ES-I3 (cell line): Measurements from ENCODE around the gene CAB39L.
"Not testable (repeated sequence)": the region's sequence is repeated elsewhere in the genome, so short reads cannot be mapped to it uniquely, and the experiment has no call there.

Experiments used
- H3K36me3 ChIP-seq: 2 replicates; pipeline ENCODE4 v1.6.1; 2013; ENCODE audit warnings: mild to moderate bottlenecking, low read length, control low read depth, moderate library complexity; ENCODE audit not compliant: insufficient read depth
- H3K4me1 ChIP-seq: 2 replicates; pipeline ENCODE4 v1.6.1; 2013; ENCODE audit warnings: mild to moderate bottlenecking, control low read depth, low read length; ENCODE audit not compliant: insufficient read depth
- H3K9ac ChIP-seq: 2 replicates; pipeline ENCODE4 v1.6.1; 2013; ENCODE audit warnings: low read depth, mild to moderate bottlenecking, low read length, moderate library complexity
- H3K9me3 ChIP-seq: 2 replicates; pipeline ENCODE4 v1.6.1; 2013; ENCODE audit warnings: mild to moderate bottlenecking, low read length, moderate library complexity; ENCODE audit not compliant: control insufficient read depth, insufficient read depth

The CAB39L gene

GRCh38 chr13:49298903-49299605 lies 144.8 kb downstream of the CAB39L start:
- no peaks in the 10 kb centered on the region for H3K36me3 ChIP-seq
- no peaks in the 10 kb centered on the region for H3K4me1 ChIP-seq
- H3K9ac ChIP-seq = no peak overlapping the region

DNA sequence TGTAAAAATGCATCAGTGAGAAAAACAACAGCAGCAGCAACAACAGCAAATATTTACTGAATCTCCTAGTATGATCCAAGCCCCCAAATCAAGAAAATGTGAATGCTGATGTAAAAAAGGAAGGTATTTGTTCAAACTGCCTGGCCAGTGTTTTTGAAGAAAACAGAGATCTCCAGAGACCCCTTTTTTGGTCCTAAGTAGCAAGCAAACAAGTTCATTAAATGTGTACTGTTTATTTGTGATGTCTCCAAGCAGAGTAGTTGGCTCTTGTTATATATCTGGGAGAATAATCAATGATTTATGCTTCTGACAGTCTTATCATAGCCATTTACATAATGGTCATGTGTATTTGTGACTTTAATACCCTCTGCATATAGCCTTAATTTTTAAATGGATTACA lies 145.4 kb downstream of the CAB39L start:
- no peaks in the 10 kb centered on the region for H3K36me3 ChIP-seq

More at GRCh38 chr13:49298903-49299605, 144.8 kb downstream of the CAB39L start:
- no peaks in the 10 kb centered on the region for H3K9me3 ChIP-seq

DNA sequence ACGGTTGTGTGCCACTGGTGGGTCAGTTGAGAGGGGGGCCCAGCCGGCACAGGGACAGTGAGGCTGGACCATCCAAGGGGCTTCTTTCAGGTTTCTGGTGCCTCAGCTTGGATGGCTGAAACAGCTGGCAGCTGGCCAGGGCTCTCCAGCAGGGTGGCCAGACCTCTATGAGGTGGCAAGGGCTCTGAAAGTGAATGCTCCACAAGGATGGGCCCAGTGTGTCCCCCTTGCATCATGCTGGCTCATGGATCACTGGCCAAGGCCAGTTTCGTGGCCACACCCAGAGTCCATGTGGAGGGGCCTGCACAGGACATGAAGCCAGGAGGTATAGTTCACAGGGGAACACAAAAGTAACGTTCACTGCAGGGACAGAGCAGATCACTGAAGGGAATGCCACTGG lies 146.5 kb downstream of the CAB39L start:
- Histone ChIP-seq H3K36me3 (no peaks in the 10 kb centered on the region), H3K9ac (no peak overlapping the region), H3K9me3 (no peaks in the 10 kb centered on the region), H3K4me1 (no peaks in the 10 kb centered on the region)

More for the DNA sequence above, 145.4 kb downstream of the CAB39L start:
- Histone ChIP-seq H3K4me1 (no peaks in the 10 kb centered on the region), H3K9me3 (no peaks in the 10 kb centered on the region), H3K9ac (no peak overlapping the region)

DNA sequence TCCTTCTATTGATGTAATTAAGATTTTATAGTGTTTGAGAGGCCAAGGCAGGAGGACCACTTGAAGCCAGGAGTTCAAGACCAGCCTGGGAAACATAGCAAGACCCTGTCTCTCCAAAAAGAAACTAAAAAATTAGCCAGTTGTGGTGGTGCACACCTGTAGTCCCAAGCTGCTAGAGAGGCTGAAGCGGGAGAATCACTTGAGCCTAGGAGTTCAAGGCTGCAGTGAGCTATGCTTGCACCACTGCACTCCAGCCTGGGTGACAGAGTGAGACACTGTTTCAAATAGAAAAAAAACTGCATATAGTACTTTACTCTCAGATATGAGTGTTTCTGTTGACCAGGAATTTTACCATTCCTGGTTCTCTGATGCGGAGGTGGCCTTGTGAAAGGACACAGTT lies 147.2 kb downstream of the CAB39L start:
- H3K9me3 ChIP-seq = no peaks in the 10 kb centered on the region
- no peak overlapping the region for H3K9ac ChIP-seq
- H3K36me3 ChIP-seq = no peaks in the 10 kb centered on the region
- H3K4me1 ChIP-seq = no peaks in the 10 kb centered on the region

GRCh38 chr13:49295244-49295643 lies 148.6 kb downstream of the CAB39L start:
- no peaks in the 10 kb centered on the region for H3K36me3 ChIP-seq
- H3K9me3 ChIP-seq = no peaks in the 10 kb centered on the region
- H3K9ac ChIP-seq = no peak overlapping the region
- H3K4me1 ChIP-seq = no peaks in the 10 kb centered on the region

DNA sequence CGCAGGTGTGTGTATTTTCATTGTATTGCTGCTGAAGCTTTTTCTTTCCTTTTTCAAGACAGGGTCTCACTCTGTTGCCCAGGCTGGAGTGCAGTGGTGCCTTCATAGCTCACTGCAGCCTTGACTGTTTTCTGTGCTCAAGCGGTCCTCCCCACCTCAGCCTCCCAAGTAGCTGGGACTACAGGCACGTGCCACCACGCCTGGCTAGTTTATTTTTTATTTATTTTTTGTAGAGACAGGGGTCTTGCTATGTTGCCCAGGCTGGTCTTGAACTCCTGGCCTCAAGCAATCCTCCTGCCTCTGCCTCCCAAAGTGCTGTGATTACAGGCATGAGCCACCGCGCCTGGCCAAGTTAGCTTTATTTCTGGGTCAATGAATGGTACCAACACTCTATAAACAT lies 149.1 kb downstream of the CAB39L start:
- not testable (repeated sequence) for H3K9me3 ChIP-seq, H3K4me1 ChIP-seq, H3K36me3 ChIP-seq, H3K9ac ChIP-seq

GRCh38 chr13:49292742-49293486 lies 150.9 kb downstream of the CAB39L start:
- H3K36me3 ChIP-seq = no peaks in the 10 kb centered on the region
- H3K4me1 ChIP-seq = no peaks in the 10 kb centered on the region
- H3K9me3 ChIP-seq = no peaks in the 10 kb centered on the region
- no peak overlapping the region for H3K9ac ChIP-seq

DNA sequence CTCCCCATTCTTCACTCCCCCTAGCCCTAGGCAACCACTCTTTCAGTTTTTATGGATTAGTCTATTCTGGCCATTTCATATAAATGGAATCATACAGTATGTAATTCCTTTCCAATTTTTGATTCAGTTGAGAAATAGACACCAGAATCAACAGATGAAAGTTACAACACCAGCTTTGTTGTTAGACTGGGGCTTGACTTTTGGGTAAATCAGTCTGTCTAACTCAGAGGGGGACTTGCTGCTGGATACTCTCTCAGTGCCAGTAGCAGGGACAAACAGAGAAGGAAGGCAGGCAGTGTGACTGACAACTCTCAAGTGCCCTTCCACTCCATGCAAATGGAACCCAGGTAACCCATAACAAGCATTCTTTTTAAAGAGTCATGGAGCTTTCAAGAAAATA lies 155.4 kb downstream of the CAB39L start:
- H3K9ac ChIP-seq = no peak overlapping the region
- no peaks in the 10 kb centered on the region for H3K9me3 ChIP-seq
- H3K4me1 ChIP-seq = no peaks in the 10 kb centered on the region
- no peaks in the 10 kb centered on the region for H3K36me3 ChIP-seq

- no peaks in the 10 kb centered on the region for H3K9me3 ChIP-seq
- no peaks in the 10 kb centered on the region for H3K4me1 ChIP-seq
- H3K36me3 ChIP-seq = no peaks in the 10 kb centered on the region
- H3K9ac ChIP-seq = no peak overlapping the region
These were observed 155.9 kb downstream of the CAB39L start for GRCh38 chr13:49287995-49288394.

DNA sequence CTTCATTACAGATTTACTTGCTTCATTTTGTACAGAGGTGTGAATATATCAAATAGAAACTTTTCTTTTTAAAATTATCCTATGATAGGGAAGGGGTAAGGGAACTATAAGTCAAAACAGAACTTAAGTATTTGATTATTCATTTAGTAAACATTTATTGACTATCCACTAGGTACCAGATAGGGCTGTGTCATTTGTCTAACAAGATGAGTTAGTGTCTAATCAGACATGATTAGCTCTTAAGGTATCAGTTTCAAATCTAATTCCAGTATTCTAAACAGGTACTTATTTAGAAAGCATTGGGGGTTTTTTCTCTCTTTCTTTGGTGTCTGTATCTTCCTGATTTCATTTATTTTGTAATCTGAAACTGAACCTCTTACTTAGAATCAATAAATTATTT lies 164.0 kb downstream of the CAB39L start:
- peaks cover 10% of the 10 kb centered on the region; the same call in 1 of the 2 replicates for H3K4me1 ChIP-seq
- H3K9ac ChIP-seq = no peak overlapping the region
- H3K36me3 ChIP-seq = no peaks in the 10 kb centered on the region
- H3K9me3 ChIP-seq = no peaks in the 10 kb centered on the region

DNA sequence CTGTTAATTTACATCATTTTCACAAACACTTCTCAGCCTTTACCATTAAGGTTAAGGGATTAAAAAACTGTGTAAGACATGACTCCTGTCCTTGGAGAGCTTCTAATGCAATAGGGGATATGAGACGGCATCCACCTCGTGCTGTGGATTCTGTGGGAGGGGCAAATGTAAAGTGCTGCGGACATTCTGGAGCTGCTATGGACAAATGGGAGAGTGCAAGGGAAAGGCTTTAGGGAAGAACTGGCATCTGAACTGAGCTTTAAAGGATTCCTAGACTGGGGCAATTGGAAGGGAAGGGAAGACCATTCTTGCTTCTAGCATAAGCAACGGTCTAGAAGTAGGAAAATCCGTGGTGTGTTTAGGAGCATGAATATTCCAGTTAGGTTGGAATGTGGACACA lies 164.8 kb downstream of the CAB39L start:
- Histone ChIP-seq H3K9me3 (no peaks in the 10 kb centered on the region), H3K36me3 (no peaks in the 10 kb centered on the region), H3K9ac (no peak overlapping the region), H3K4me1 (peaks cover 10% of the 10 kb centered on the region; the same call in 1 of the 2 replicates)

- Histone ChIP-seq H3K9ac (no peak overlapping the region), H3K4me1 (peaks cover 10% of the 10 kb centered on the region; the same call in 1 of the 2 replicates), H3K36me3 (no peaks in the 10 kb centered on the region), H3K9me3 (no peaks in the 10 kb centered on the region)
These were observed 165.7 kb downstream of the CAB39L start for GRCh38 chr13:49278211-49278610.

DNA sequence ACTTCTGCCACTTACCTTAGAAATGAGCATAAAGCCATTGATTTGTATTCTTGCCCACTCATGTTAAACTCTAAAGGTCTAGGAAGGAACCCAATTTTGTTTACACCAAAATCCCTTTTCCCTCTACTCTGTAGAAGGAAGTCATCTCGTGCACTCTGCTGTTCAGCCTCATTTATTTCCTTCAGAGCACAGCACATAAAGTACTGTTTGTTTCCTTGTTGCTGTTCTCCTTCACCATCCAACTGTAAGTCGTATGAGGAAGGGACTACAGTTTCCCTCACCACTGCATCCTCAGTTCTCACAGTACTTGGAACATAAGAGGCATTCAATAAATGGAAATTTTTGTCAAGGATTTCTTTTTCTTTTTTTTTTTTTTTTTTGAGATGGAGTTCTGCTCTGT lies 171.6 kb downstream of the CAB39L start:
- H3K9ac ChIP-seq = no peak overlapping the region
- H3K9me3 ChIP-seq = no peaks in the 10 kb centered on the region
- no peaks in the 10 kb centered on the region for H3K36me3 ChIP-seq
- H3K4me1 ChIP-seq = no peaks in the 10 kb centered on the region; the same call in 1 of the 2 replicates

DNA sequence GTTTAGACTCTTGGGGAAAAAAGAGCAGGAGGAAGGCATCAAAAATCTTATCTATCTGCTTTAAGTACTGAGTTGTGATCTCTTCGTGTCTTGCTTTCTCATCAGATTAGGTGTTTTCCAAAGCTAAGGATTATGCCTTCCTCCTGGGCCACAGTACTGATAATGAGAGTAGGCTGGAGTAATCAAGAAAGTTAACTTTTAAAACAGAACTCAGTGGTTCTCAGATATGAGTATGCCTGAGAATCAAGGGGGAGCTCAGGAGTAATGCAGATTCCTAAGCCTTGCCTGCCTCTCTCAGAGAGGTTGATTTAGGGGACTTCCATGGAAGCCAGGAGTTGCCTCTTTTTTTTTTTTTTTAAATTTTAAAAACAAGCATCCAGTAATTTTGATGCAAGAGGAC lies 172.6 kb downstream of the CAB39L start:
- H3K9me3 ChIP-seq = no peaks in the 10 kb centered on the region
- no peaks in the 10 kb centered on the region for H3K36me3 ChIP-seq
- H3K4me1 ChIP-seq = no peaks in the 10 kb centered on the region; the same call in 1 of the 2 replicates
- H3K9ac ChIP-seq = no peak overlapping the region

- Histone ChIP-seq H3K36me3 (no peaks in the 10 kb centered on the region), H3K4me1 (no peaks in the 10 kb centered on the region), H3K9ac (no peak overlapping the region), H3K9me3 (no peaks in the 10 kb centered on the region)
These were observed 178.0 kb downstream of the CAB39L start for GRCh38 chr13:49265822-49266221.
